ENCODE results near the gene SERTAD2. TPM values are rescaled to one million over a fixed set of nuclear protein-coding genes. Genes with fewer than 3 reads are reported as not detected.

The SERTAD2 gene
- total and polyA plus RNA-seq, 2 experiments from 2014 or later, result 12.0 to 21.2 TPM

GRCh38 chr2:64665709-64666108 lies 12.0 kb upstream of the SERTAD2 start:
- Histone ChIP-seq H3K9me3 (ENCODE audit: low read depth) (no peaks in the 10 kb centered on the region), H3K27me3 (no peaks in the 10 kb centered on the region), H3K4me3 (no peak overlapping the region), H3K4me1 (ENCODE audit: low read depth) (peaks cover 16% of the 10 kb centered on the region), H3K36me3 (no peaks in the 10 kb centered on the region), H3K27ac (no peak overlapping the region)
- DNase-seq (ENCODE audit: low read depth in 1 of 2, low spot score in 1 of 2), result no peak
- TF ChIP-seq CTCF (IDR thresholded peaks at IDR 0.05; ENCODE audit: low read depth, low read length), result no peak

- no peak for DNase-seq (ENCODE audit: low read depth in 1 of 2, low spot score in 1 of 2)
- Histone ChIP-seq H3K4me1 (ENCODE audit: low read depth) (peaks cover 24% of the 10 kb centered on the region), H3K36me3 (no peaks in the 10 kb centered on the region), H3K27me3 (no peaks in the 10 kb centered on the region), H3K4me3 (no peak overlapping the region), H3K27ac (no peak overlapping the region), H3K9me3 (ENCODE audit: low read depth) (no peaks in the 10 kb centered on the region)
- TF ChIP-seq CTCF (IDR thresholded peaks at IDR 0.05; ENCODE audit: low read depth, low read length), result no peak
Observed at GRCh38 chr2:64663402-64663801, 9.7 kb upstream of the SERTAD2 start.

- Histone ChIP-seq H3K36me3 (no peaks in the 10 kb centered on the region), H3K4me3 (no peak overlapping the region), H3K4me1 (ENCODE audit: low read depth) (peaks cover 17% of the 10 kb centered on the region), H3K27me3 (no peaks in the 10 kb centered on the region), H3K27ac (no peak overlapping the region), H3K9me3 (ENCODE audit: low read depth) (no peaks in the 10 kb centered on the region)
- TF ChIP-seq CTCF (IDR thresholded peaks at IDR 0.05; ENCODE audit: low read depth, low read length), result no peak
- no peak for DNase-seq (ENCODE audit: low read depth in 1 of 2, low spot score in 1 of 2)
Observed at GRCh38 chr2:64661741-64662169, 8.0 kb upstream of the SERTAD2 start.

- Histone ChIP-seq H3K27ac (no peak overlapping the region), H3K27me3 (no peaks in the 10 kb centered on the region), H3K4me3 (no peak overlapping the region), H3K9me3 (ENCODE audit: low read depth) (no peaks in the 10 kb centered on the region), H3K4me1 (ENCODE audit: low read depth) (peaks cover 30% of the 10 kb centered on the region), H3K36me3 (no peaks in the 10 kb centered on the region)
- TF ChIP-seq CTCF (IDR thresholded peaks at IDR 0.05; ENCODE audit: low read depth, low read length), result no peak
- DNase-seq (ENCODE audit: low read depth in 1 of 2, low spot score in 1 of 2), result no peak
Observed at GRCh38 chr2:64659252-64659651, 5.5 kb upstream of the SERTAD2 start.

GRCh38 chr2:64658269-64658668 lies 4.6 kb upstream of the SERTAD2 start:
- DNase-seq (ENCODE audit: low read depth in 1 of 2, low spot score in 1 of 2), result no peak
- no peaks in the 10 kb centered on the region for H3K27me3 ChIP-seq
- H3K4me3 ChIP-seq, result no peak overlapping the region
- TF ChIP-seq CTCF (IDR thresholded peaks at IDR 0.05; ENCODE audit: low read depth, low read length), result no peak
- H3K27ac ChIP-seq, result no peak overlapping the region
- H3K9me3 ChIP-seq (ENCODE audit: low read depth), result no peaks in the 10 kb centered on the region
- H3K36me3 ChIP-seq, result no peaks in the 10 kb centered on the region
- peaks cover 30% of the 10 kb centered on the region for H3K4me1 ChIP-seq (ENCODE audit: low read depth)

GRCh38 chr2:64657411-64657810 lies 3.7 kb upstream of the SERTAD2 start:
- Histone ChIP-seq H3K4me1 (ENCODE audit: low read depth) (peaks cover 30% of the 10 kb centered on the region), H3K27ac (no peak overlapping the region), H3K4me3 (no peak overlapping the region), H3K27me3 (no peaks in the 10 kb centered on the region), H3K9me3 (ENCODE audit: low read depth) (no peaks in the 10 kb centered on the region), H3K36me3 (no peaks in the 10 kb centered on the region)
- TF ChIP-seq CTCF (IDR thresholded peaks at IDR 0.05; ENCODE audit: low read depth, low read length), result no peak
- DNase-seq (ENCODE audit: low read depth in 1 of 2, low spot score in 1 of 2), result no peak

All from cardiac muscle cell (in vitro differentiated cells and primary cell).